Right lung (tissue), 5 donors: ENCODE measurements around the gene FITM1. TPM values are rescaled to one million over a fixed set of nuclear protein-coding genes. Genes with fewer than 3 reads are reported as not detected.

Experiments
- DNase-seq, 2 donors: peaks; one replicate each; pipeline ENCODE4 v3.0.0-alpha.2; 2013
- polyA plus RNA-seq, 5 donors: library from polyadenylated mRNA; unstranded; fragments of 120-200 nt; gene quantifications; one replicate each; pipeline versions ENCODE4 v1.2.1 to v1.2.3, GENCODE V29; 2013; ENCODE audit warnings: inconsistent platforms in 1 of 5, low replicate concordance in 1 of 5; ENCODE audit not compliant: insufficient read length in 5 of 5, insufficient read depth in 1 of 5

Gene FITM1
- polyA plus RNA-seq, 5 donors: 0.60 to 9.4 (median 1.1) TPM

GRCh38 chr14:24116128-24116814 lies 14.2 kb upstream of the FITM1 start:
- no peak for DNase-seq

DNA sequence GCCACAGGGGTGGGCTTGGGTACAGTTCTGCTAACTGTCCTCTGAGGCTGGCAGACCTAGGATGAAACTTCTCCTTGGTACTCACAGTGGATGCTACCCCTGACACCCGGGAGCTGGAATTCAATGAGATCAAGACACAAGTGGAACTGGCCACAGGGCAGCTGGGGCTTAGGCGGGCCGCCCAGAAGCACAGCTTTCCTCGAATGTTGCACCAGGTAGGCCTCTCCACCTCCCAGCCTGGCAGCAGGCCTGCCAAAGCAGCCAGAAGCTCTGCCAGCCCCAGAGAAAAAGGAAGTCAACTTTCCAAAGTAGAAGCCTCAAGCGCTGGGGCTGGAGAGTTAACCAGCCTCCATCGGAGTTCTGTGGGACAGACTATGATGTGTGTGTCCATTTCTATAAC lies 13.3 kb upstream of the FITM1 start:
- DNase-seq: no peak

DNA sequence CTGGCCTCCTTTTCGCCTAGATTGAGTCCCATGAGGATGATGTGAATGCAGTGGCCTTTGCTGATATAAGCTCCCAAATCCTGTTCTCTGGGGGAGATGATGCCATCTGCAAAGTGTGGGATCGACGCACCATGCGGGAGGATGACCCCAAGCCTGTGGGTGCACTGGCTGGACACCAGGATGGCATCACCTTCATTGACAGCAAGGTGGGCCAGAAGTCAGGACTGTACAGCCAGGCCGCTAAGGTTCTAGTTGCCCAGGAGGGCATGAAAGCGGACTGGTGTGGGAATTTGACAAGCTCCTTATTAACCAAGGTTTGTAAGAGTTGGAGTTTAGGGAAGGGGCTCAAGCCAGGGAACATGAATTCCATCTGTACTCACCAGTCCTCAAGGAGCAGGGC lies 10.8 kb upstream of the FITM1 start:
- no peak for DNase-seq

DNA sequence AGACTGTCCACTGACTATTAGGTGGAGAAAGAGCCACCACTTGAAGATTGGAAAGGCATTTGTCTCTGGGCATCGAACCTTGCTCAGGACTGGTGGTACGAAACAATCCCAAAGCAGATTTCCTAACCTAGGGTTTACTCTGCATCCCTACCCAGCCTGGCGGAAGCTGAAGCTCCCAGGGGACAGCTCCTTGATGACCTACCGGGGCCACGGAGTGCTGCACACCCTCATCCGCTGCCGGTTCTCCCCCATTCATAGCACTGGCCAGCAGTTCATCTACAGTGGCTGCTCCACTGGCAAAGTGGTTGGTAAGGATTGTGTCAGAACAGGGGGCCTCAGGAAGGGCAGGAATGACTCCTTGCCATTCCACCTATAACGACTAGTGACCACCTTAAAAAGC lies 9.2 kb upstream of the FITM1 start:
- no peak for DNase-seq

DNA sequence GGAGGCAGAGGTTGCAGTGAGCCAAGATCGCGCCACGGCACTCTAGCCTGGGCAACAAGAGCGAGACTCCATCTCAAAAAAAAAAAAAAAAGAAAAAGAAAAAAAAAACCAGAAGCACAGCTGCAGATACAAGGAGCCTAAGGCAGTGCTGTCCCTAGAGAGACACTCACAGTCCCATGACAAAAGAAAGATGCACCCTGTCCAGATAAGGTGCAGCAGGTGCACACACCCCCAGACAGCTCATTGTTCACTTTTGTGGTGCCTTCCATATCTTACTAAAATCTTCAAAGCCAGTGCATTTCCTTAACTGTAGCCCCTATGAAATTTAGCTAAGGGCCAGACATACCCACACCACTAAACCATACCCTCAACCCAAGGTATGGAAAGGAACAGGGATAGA lies 8.0 kb upstream of the FITM1 start:
- no peak for DNase-seq

- no peak for DNase-seq
Observed at GRCh38 chr14:24122898-24123297, 7.6 kb upstream of the FITM1 start.

- no peak for DNase-seq
Observed at GRCh38 chr14:24123424-24124417, 6.7 kb upstream of the FITM1 start.

DNA sequence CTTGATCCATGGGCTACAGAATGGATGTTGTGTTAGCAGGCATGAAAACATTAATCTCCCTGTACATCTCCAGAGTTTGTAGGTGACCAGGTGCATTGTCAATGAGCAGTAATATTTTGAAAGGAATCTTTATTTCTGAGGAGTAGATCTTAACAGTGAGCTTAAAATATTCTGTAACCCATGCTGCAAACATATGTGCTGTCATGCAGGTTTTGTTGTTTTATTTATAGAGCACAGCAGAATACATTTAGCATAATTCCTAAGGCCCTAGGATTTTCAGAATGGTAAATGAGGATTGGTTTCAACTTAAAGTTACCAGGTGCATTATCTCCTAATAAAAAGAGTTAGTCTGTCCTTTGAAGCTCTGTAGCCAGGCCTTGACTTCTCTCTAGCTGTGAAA lies 3.5 kb upstream of the FITM1 start:
- no peak for DNase-seq

- no peak for DNase-seq
Observed at GRCh38 chr14:24127673-24128072, 2.8 kb upstream of the FITM1 start.

GRCh38 chr14:24129410-24129998 lies 955 bp upstream of the FITM1 start:
- no peak for DNase-seq

GRCh38 chr14:24130717-24131548 lies 474 bp downstream of the FITM1 start:
- DNase-seq: no peak

DNA sequence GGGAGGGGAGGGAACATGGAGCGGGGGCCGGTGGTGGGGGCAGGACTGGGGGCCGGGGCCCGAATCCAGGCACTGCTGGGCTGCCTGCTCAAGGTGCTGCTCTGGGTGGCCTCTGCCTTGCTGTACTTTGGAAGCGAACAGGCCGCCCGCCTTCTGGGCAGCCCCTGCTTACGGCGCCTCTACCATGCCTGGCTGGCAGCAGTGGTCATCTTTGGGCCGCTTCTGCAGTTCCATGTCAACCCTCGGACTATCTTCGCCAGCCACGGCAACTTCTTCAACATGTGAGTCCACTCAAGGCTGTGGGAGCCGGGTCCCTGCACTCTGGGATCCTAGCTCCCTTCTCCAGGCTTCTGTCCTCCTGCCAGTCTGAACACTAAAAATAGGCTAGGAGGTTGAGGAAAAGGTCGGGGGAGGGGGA lies 1.1 kb downstream of the FITM1 start:
- DNase-seq: no peak

DNA sequence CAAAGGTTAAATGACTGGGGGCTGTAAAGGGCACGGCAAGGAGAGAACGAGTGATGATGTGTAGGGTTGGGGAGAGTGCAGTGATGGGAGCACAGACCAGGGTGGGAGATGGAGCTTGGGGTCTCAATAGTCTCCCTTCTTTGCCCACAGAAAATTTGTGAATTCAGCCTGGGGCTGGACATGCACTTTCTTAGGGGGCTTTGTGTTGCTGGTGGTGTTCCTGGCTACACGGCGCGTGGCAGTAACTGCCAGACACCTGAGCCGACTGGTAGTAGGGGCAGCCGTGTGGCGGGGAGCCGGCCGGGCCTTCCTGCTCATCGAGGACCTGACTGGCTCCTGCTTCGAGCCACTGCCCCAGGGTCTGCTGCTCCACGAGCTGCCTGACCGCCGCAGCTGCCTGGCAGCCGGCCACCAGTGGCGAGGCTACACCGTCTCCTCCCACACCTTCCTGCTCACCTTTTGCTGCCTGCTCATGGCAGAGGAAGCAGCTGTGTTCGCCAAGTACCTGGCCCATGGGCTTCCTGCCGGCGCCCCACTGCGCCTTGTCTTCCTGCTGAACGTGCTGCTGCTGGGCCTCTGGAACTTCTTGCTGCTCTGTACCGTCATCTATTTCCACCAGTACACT lies 1.7 kb downstream of the FITM1 start:
- DNase-seq: no peak

- DNase-seq: no peak
Observed at GRCh38 chr14:24132976-24133375, 2.5 kb downstream of the FITM1 start.

- DNase-seq: no peak
Observed at GRCh38 chr14:24133735-24134134, 3.3 kb downstream of the FITM1 start.

- no peak for DNase-seq
Observed at GRCh38 chr14:24135584-24135833, 5.0 kb downstream of the FITM1 start.

DNA sequence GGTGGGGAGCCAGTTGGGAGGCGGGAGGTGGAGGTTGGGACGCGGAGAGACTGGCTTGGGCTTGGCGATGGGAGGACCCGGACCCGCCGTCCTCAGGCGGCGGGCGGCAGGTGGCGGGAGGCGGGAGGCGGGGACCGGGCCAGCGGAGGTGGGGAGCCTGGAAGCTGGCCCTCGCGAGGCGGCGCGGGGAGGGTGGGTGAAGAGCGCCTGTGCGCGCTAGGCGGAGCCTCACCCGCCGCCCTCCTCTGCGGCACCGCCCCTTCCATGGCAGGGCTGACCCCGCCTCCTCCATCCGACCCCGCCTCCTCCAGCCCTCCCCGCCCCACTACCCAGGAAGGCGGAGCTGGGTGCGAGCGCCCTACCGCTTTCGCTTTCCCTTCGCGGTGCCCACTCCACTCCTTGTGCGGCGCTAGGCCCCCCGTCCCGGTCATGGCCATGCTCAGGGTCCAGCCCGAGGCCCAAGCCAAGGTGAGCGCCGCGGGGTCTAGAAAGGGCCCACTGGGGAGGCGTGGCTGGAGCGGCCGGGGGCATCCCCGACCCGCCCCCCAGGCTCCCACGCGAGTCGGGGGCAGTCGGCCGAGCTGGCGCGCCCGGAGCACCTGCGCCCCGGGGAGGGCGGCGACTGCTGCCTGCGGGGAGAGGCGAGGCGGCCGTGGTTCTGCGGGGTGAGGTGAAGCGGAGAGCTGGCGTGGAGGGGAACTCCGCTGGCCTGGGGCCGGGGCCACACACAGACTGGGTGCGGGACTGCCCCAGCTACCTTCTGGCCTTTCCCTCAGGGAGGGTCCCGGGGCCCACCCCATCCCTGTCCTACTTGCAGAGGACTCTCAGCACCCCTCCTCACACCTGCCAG lies 5.6 kb downstream of the FITM1 start, which contains the start of gene PSME1:
PSME1 (plus strand) TSS at position 361 of the 850 bp plus-strand sequence; CDS start at position 430, 69 bp downstream.
- DNase-seq: peak; percentile 90 to 91

DNA sequence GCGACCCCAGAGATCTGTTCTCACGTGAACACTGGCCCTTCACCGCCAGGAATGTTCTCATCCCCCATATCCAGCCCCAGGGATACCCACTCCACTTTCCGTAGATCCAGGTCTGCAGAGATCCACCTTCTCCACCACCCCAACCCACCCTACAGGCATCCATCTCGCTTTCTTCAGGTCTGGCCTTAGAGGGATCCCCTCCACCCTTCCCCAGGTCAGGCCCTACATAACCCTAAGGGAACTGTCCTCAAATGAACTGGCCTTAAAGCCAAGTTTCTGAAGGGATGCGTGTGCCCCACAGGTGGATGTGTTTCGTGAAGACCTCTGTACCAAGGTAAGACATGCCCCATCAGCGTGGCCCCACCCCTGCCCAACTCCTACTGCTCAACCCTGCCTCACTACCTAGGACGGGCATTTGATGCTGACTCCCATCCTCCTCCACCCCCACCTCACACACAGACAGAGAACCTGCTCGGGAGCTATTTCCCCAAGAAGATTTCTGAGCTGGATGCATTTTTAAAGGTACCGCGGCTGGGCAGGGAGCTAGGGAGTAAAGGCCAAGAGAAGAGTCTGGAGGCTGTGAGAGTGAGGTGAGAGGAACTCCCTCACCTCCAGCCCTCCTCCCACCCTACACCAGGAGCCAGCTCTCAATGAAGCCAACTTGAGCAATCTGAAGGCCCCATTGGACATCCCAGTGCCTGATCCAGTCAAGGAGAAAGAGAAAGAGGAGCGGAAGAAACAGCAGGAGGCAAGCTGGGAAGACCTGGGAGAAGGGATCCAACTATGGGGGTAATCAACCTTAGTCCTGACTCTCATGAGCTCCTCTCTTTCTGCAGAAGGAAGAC lies 6.4 kb downstream of the FITM1 start:
- no peak for DNase-seq
